Sigmoid colon (tissue), 4 donors: ENCODE measurements around the gene KLF11.

Experiments used
- CTCF ChIP-seq, 4 experiments: fragments of 450-650 bp in 3 of 4; fragments of 200-600 bp in 1 of 4; IDR thresholded peaks; one replicate each; pipeline ENCODE4 v1.5.1; 2016 to 2019; ENCODE audit warnings: antibody characterized with exemption in 4 of 4, mild to moderate bottlenecking in 3 of 4, moderate library complexity in 2 of 4
- EP300 ChIP-seq, 4 donors: sonication (generic); formaldehyde crosslinking; IDR thresholded peaks; one replicate each; pipeline ENCODE4 v1.6.1; 2017; ENCODE audit warnings: antibody characterized with exemption in 4 of 4
- POLR2A ChIP-seq, 2 donors: fragments of 450-650 bp; IDR thresholded peaks; one replicate each; pipeline ENCODE4 v1.6.1; 2016; ENCODE audit warnings: antibody characterized with exemption in 2 of 2, mild to moderate bottlenecking in 2 of 2, moderate library complexity in 2 of 2
- POLR2AphosphoS5 ChIP-seq, 4 donors: sonication (generic); formaldehyde crosslinking; IDR thresholded peaks; one replicate each; pipeline ENCODE4 v1.6.1; 2017; ENCODE audit warnings: antibody characterized with exemption in 4 of 4

GRCh38 chr2:10003206-10004125, 39.9 kb upstream of the KLF11 start:
- TF ChIP-seq CTCF (IDR thresholded peaks at IDR 0.05) (no peak), EP300 (IDR thresholded peaks at IDR 0.05) (peak in 2 of 4 donors; percentile 13 to 29), POLR2AphosphoS5 (IDR thresholded peaks at IDR 0.05) (peak in 1 of 4 donors; percentile 35), POLR2A (IDR thresholded peaks at IDR 0.05) (no peak)
